PC-9 (cell line): ENCODE data around the gene ZBTB25. TPM values are rescaled to one million over a fixed set of nuclear protein-coding genes. Genes with fewer than 3 reads are reported as not detected.
A peak's percentile ranks its signal among the peaks of the same experiment; 100 is the strongest.

Experiments
- BruUV-seq: library from RNA; stranded (reverse); fragments of 400-500 nt; replicated peaks from 2 replicates; lab custom pipeline; 2021; lab: Mats Ljungman, UMichigan
- CTCF ChIA-PET: fragments of 300-600 bp; sonication (Branson Sonifier 250); formaldehyde crosslinking; loops from one replicate; lab custom pipeline; 2022; ENCODE audit warnings: antibody characterized with exemption; lab: Charles Lee
- POLR2A ChIA-PET: fragments of 300-600 bp; sonication (Branson Sonifier 250); formaldehyde crosslinking; loops from one replicate; lab custom pipeline; 2022; ENCODE audit warnings: antibody characterized with exemption; ENCODE audit not compliant: unreplicated experiment; lab: Charles Lee
- DNase-seq, 2 experiments: peaks; one replicate each; pipeline versions ENCODE4 v3.0.0 to v3.0.0-alpha.2; 2015 to 2022; ENCODE audit warnings: mixed read lengths in 1 of 2
- H2AFZ ChIP-seq: fragments of 200-600 bp; sonication (generic); 2 replicates; pipeline ENCODE4 v1.8.1; 2017; ENCODE audit warnings: antibody characterized with exemption
- H3F3A ChIP-seq: fragments of 200-600 bp; sonication (generic); 2 replicates; pipeline ENCODE4 v1.8.1; 2017; ENCODE audit warnings: antibody characterized with exemption, mild to moderate bottlenecking, low read depth; ENCODE audit not compliant: insufficient read depth
- H3K27ac ChIP-seq: fragments of 200-600 bp; sonication (generic); 2 replicates; pipeline ENCODE4 v1.6.1; 2016; ENCODE audit warnings: mixed run types
- H3K27me3 ChIP-seq: fragments of 200-600 bp; sonication (generic); 2 replicates; pipeline ENCODE4 v1.6.1; 2016; ENCODE audit warnings: low read depth, mixed run types; ENCODE audit not compliant: insufficient read depth
- H3K36me3 ChIP-seq: fragments of 200-600 bp; sonication (generic); 2 replicates; pipeline ENCODE4 v1.6.1; 2016; ENCODE audit warnings: low read depth, mixed run types
- H3K4me1 ChIP-seq: fragments of 200-600 bp; sonication (generic); replicated peaks from 2 replicates; pipeline ENCODE4 v1.6.1; 2016; ENCODE audit warnings: mixed run types; ENCODE audit not compliant: insufficient read depth
- H3K4me2 ChIP-seq: fragments of 200-600 bp; sonication (generic); 2 replicates; pipeline ENCODE4 v1.6.1; 2017; ENCODE audit warnings: mixed run types
- H3K4me3 ChIP-seq: fragments of 200-600 bp; sonication (generic); 2 replicates; pipeline ENCODE4 v1.6.1; 2016; ENCODE audit warnings: mixed run types
- H3K79me2 ChIP-seq: fragments of 200-600 bp; sonication (generic); 2 replicates; pipeline ENCODE4 v1.6.1; 2017; ENCODE audit warnings: low read depth, mixed run types
- H3K9me2 ChIP-seq: fragments of 200-600 bp; sonication (generic); 2 replicates; pipeline ENCODE4 v1.8.1; 2017; ENCODE audit warnings: mild to moderate bottlenecking; ENCODE audit not compliant: insufficient read depth
- H3K9me3 ChIP-seq: fragments of 200-600 bp; sonication (generic); 2 replicates; pipeline ENCODE4 v1.8.1; 2016; ENCODE audit warnings: low read depth; ENCODE audit not compliant: insufficient read depth
- H4K20me1 ChIP-seq: fragments of 200-600 bp; sonication (generic); 2 replicates; pipeline ENCODE4 v1.8.1; 2017; ENCODE audit not compliant: insufficient read depth
- CTCF ChIP-seq: fragments of 200-600 bp; sonication (generic); conservative IDR thresholded peaks from 2 replicates; pipeline ENCODE4 v1.6.1; 2017; ENCODE audit warnings: mixed run types, antibody characterized with exemption, mild to moderate bottlenecking, moderate library complexity
- EZH2 ChIP-seq: fragments of 200-600 bp; sonication (generic); IDR thresholded peaks from 2 replicates; pipeline ENCODE4 v1.8.0; 2017; ENCODE audit warnings: antibody characterized with exemption, low read depth
- intact Hi-C: fragments of 100-400 bp; cut with micrococcal nuclease; formaldehyde crosslinking; loops from one replicate; pipeline ENCODE4 v1.10.0; 2022; ENCODE audit not compliant: unreplicated experiment
- total RNA-seq: library from RNA; stranded (reverse); gene quantifications from 2 replicates; pipeline ENCODE4 v1.2.3, GENCODE V29; 2021

ZBTB25 gene
- total RNA-seq, 1 experiment from 2014 or later: 22.9 TPM

GRCh38 chr14:64422756-64423155 is 80.9 kb downstream of the ZBTB25 start:
- Histone ChIP-seq H3K4me2 (no peak overlapping the region), H3F3A (peaks cover 28% of the 10 kb centered on the region; the same call in 1 of the 2 replicates), H3K27ac (no peak overlapping the region), H3K27me3 (no peaks in the 10 kb centered on the region), H3K9me2 (no peaks in the 10 kb centered on the region), H3K36me3 (peaks cover 33% of the 10 kb centered on the region), H4K20me1 (no peaks in the 10 kb centered on the region), H3K9me3 (no peaks in the 10 kb centered on the region), H2AFZ (no peak overlapping the region), H3K4me3 (no peak overlapping the region), H3K79me2 (no peaks in the 10 kb centered on the region), H3K4me1 (peaks cover 11% of the 10 kb centered on the region)
- ChIA-PET POLR2A (no interaction called here), CTCF (no interaction called here)
- no peak for DNase-seq
- TF ChIP-seq EZH2 (no peak), CTCF (no peak)
- intact Hi-C loops: no loop called here
- BruUV-seq: no TSS peak

DNA sequence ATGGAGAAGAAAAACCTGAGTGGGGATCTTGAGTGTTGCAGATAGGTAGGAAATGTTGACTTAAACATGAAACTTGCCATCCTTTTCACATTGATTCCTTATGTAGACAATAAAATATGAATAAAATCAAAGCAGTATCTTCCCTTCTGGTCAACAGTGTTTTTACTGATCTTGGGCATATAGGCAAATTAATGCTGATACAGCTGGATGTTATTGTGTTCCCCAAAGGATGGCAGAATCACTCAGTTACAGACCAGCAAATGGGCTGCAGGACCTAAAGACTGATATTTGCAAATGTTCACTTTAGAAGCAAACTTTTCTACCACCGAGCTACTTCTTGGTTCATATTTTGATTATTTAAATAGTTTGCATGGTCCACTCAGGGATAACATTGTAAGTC is 81.6 kb downstream of the ZBTB25 start:
- DNase-seq: no peak
- H3K9me3 ChIP-seq: no peaks in the 10 kb centered on the region
- ChIA-PET POLR2A (interaction anchor here (0.6 kb wide), 1 partner anchor 127 kb away, joined by 3 read pairs; no protein-coding TSS in a partner anchor), CTCF (interaction anchor here (0.6 kb wide), 1 partner anchor 403 kb away, joined by 6 read pairs; no protein-coding TSS in a partner anchor)
- no peak overlapping the region for H2AFZ ChIP-seq
- intact Hi-C loops: no loop called here
- no peak overlapping the region for H3K27ac ChIP-seq
- no peaks in the 10 kb centered on the region for H3K27me3 ChIP-seq
- no peak overlapping the region for H3K4me3 ChIP-seq
- H3K4me1 ChIP-seq: peaks cover 11% of the 10 kb centered on the region
- peaks cover 41% of the 10 kb centered on the region for H3K36me3 ChIP-seq
- H3K9me2 ChIP-seq: no peaks in the 10 kb centered on the region
- BruUV-seq: no TSS peak
- no peaks in the 10 kb centered on the region for H4K20me1 ChIP-seq
- H3F3A ChIP-seq: peaks cover 28% of the 10 kb centered on the region; the same call in 1 of the 2 replicates
- H3K4me2 ChIP-seq: no peak overlapping the region
- H3K79me2 ChIP-seq: no peaks in the 10 kb centered on the region
- TF ChIP-seq CTCF: no peak
- no peak for TF ChIP-seq EZH2

- peak overlapping the region; percentile 47 for H3K27ac ChIP-seq
- CTCF ChIA-PET: interaction anchor here (1.1 to 1.2 kb wide), 3 partner anchors 9 to 77 kb away, joined by 3 to 13 read pairs (median 4); no protein-coding TSS in a partner anchor
- TF ChIP-seq EZH2: no peak
- TF ChIP-seq CTCF: no peak
- peak; percentile 68 to 72 for DNase-seq
- peak overlapping the region; percentile 21; the same call in 1 of the 2 replicates for H3K4me2 ChIP-seq
- no peaks in the 10 kb centered on the region for H4K20me1 ChIP-seq
- H3K79me2 ChIP-seq: no peaks in the 10 kb centered on the region
- H3K4me3 ChIP-seq: no peak overlapping the region
- no peaks in the 10 kb centered on the region for H3K27me3 ChIP-seq
- no peak overlapping the region for H2AFZ ChIP-seq
- peaks cover 28% of the 10 kb centered on the region; the same call in 1 of the 2 replicates for H3F3A ChIP-seq
- POLR2A ChIA-PET: interaction anchor here (0.5 to 1.0 kb wide), 11 partner anchors 9 to 878 kb away, joined by 3 to 25 read pairs (median 7); partner anchors contain the start of genes MTHFD1 and PPP2R5E
- no TSS peak for BruUV-seq
- H3K4me1 ChIP-seq: peaks cover 11% of the 10 kb centered on the region
- intact Hi-C loops: loop anchor here (1.0 kb wide), 1 partner anchor 17 kb away; no protein-coding TSS in a partner anchor
- no peaks in the 10 kb centered on the region for H3K9me2 ChIP-seq
- no peaks in the 10 kb centered on the region for H3K9me3 ChIP-seq
- peaks cover 49% of the 10 kb centered on the region for H3K36me3 ChIP-seq
Measured at GRCh38 chr14:64421166-64421565, 82.5 kb downstream of the ZBTB25 start.
